ENCODE results near the gene SNRNP48.

Gene SNRNP48

DNA sequence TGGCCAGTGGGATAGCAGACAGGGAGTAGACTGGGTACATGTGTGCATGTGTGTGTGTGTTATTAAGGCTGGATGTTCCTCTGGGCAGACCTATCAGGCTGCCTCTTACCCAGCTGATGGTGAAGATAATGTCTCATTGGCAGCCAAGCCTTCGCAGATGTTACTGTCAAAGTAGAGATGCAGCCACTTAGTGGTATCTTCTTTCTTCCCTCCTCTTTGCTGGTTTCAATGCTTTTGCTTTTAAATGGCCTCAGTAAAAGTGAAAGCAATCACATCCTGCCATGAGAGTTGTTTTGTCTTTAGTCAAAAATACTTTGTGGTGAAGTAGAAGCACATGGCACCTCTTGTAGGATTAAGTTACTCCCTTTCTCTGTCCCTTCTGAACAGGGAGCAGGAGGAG is 57.5 kb downstream of the SNRNP48 start:
- no peak for DNase-seq

DNA sequence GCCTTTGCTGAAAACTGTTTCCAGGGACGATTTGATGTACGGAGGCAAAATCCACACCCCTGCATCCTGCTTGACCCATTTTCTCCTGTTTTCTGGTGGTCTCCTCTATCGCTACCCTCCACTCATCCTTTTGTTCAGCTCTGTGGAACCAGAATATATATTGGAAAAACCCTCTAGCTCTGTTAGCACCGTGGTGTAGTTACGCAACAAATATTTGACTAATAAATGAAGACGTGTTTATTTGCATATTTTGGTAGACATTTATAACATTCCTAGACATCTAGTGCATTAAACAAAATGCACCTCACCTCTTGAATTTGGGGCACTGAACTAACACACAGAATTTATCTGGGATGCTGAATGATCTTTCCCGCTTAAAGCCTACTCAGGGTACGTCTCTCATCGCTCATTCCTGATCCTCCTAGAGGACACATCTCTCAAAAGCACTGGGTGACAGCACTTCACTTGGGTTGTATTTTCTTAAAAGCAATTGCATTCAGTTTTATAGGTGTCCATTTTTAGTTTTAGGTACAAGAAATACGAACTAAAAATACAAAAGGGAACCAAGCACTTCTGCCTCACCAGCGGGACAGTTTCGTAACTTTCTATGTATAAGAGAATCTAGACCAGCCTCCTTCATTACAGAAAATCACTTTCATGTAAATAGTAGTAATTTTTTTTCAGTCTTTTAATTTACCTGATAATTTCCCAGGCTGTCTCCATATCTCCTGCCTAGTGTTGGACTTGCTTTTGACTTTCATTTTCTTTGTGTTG is 59.2 kb downstream of the SNRNP48 start:
- DNase-seq: peak in 1 of 2 experiments; percentile 10

DNA sequence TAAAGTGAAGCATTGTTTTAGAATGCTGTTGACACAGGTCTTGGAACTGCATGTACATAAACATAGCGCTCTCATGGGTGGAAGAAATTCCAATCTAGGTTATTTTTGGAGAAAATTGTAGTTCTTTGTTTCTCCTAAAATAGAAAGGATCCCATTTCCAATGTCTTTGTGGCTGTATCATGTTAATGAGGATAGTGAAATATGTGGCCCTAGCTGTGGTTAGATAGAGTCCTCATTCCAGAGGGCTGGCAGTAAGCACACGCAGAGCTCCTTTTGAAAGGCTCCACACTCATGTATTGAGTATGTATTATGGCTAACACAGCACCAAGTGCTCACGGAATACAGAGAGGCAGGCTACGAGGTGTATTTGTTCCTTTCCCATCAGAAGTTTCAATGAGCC is 60.9 kb downstream of the SNRNP48 start:
- DNase-seq: no peak

DNA sequence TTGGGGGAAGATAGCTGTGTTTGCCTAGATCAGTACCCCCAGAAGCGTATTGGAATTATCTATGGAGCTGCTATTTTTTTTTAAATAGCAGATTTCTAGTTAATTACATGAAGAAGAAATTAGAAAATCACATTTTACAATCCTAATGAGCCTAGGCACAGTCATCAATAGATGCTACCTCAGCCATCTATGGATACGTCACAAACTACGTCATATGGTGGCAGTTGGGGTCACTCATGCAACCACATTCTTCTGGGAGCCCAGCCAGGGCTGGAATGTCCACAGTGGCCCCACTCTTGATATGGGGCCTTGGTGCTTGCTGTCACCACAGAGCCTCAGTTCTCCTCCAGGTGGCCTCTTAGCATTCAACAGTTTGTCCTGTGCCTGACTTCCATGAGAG is 63.0 kb downstream of the SNRNP48 start:
- no peak for DNase-seq

DNA sequence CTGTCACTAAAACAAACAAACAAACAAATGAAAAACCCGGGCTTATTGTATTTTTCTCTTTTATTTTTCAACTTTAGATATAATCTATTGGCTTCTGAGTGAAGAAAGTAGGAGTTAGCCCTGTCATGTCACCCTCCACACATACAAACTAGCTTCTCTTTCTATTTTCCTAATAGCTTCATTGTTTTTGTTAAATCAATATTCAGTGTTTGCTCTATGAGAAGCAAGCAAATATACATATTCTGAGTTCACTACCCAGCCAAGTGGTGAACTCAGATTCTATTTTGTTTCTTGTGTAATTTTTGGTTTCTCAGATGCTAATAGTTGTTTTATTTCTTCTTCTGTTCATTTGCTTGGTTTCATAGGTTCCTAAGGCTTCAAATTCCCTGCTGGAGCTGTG is 66.4 kb downstream of the SNRNP48 start:
- no peak for DNase-seq

DNA sequence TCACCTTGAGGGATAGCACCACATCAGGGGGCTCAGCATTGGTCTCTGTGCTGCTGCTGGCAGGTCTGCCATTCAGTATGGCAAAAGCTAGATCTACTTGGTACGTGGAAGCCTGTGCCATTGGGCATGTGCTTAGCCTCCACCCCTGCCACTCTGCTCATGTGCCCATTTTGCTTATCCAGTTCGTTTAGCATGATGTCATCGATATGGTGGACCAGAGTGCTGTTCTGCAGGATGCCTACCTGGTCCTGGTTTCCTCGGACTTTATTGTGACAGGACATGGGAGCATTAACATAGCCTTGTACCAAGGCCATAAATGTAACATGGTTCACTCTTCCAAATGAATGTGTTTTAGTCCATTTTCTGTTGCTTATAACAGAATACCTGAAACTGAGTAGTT is 68.5 kb downstream of the SNRNP48 start:
- no peak for DNase-seq

DNA sequence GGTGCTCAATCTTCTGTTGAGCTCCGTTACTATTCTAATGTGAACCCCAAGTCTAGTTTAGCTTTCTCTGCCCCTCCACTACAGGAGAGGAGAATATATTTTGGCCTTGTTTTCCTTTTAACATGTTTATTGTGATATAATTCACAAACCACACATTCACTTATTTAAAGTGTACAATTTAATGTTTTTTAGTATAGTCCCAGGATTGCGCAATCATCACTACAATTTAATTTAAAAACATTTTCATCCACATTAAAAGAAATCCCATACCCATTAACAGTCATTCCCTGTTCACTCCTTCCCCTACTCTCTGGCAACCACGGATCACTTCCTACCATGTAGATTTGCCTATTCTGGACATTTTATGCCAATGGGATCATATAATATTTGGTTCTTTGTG is 71.4 kb downstream of the SNRNP48 start:
- DNase-seq: no peak
